Uterus (tissue), 2 donors: ENCODE measurements around the gene C12orf50.

Experiments used
- CTCF ChIP-seq, 4 experiments: fragments of 200-600 bp in 2 of 4; fragments of 450-650 bp in 2 of 4; sonication (generic) in 2 of 4; IDR thresholded peaks; one replicate each; pipeline ENCODE4 v1.5.1; 2016 to 2019; ENCODE audit warnings: antibody characterized with exemption in 4 of 4, mild to moderate bottlenecking in 2 of 4, moderate library complexity in 1 of 4
- POLR2A ChIP-seq, 2 donors: fragments of 450-650 bp; IDR thresholded peaks; one replicate each; pipeline ENCODE4 v1.6.1; 2016; ENCODE audit warnings: antibody characterized with exemption in 2 of 2, mild to moderate bottlenecking in 1 of 2, moderate library complexity in 1 of 2

GRCh38 chr12:88057994-88058718 lies 29.0 kb upstream of the C12orf50 start:
- TF ChIP-seq CTCF (IDR thresholded peaks at IDR 0.05) (no peak), POLR2A (IDR thresholded peaks at IDR 0.05) (no peak)
